ENCODE measurements around the gene RETREG3. TPM values are rescaled to one million over a fixed set of nuclear protein-coding genes. Genes with fewer than 3 reads are reported as not detected.

RETREG3 gene
- polyA plus RNA-seq, 2 of the 4 experiments (the other 2 are of a cell fraction): 24.2 to 28.3 TPM

- H3K4me3 ChIP-seq: no peak overlapping the region
- ChIA-PET POLR2A (interaction anchor here (2.8 kb wide), 1 partner anchor 10 kb away, joined by 12 read pairs; the partner anchor contains the start of genes RETREG3 and TUBG1), CTCF (interaction anchor here (0.6 to 1.9 kb wide), 9 partner anchors 9 to 1846 kb away, joined by 3 to 7 read pairs (median 4); partner anchors contain the start of gene PLEKHH3)
- DNase-seq (ENCODE audit: low read depth in 1 of 2, low spot score in 1 of 2) (no peak), ATAC-seq (no peak), FAIRE-seq (no peak)
- H3K4me1 ChIP-seq: no peaks in the 10 kb centered on the region
- no peak overlapping the region for H3K27ac ChIP-seq
- no peak overlapping the region for H3K4me2 ChIP-seq
- H3K9me3 ChIP-seq: no peaks in the 10 kb centered on the region
- TF ChIP-seq ELK1 (IDR thresholded peaks at IDR 0.05; ENCODE audit: low read depth, low read length): no peak
- TF ChIP-seq TP53 (CRISPR knock-in tag; IDR thresholded peaks at IDR 0.05): no peak
- no peak for TF ChIP-seq ATOH8 (CRISPR knock-in tag; IDR thresholded peaks at IDR 0.05; ENCODE audit: low read depth)
- TF ChIP-seq HEYL (CRISPR knock-in tag; IDR thresholded peaks at IDR 0.05): no peak
- no peak for TF ChIP-seq HOXB5 (CRISPR knock-in tag; IDR thresholded peaks at IDR 0.05)
- no peak for TF ChIP-seq EP300 (IDR thresholded peaks at IDR 0.05)
- TF ChIP-seq CEBPB (IDR thresholded peaks at IDR 0.05): no peak
- TF ChIP-seq GATA3 (IDR thresholded peaks at IDR 0.05; ENCODE audit: borderline replicate concordance): no peak
- TF ChIP-seq BHLHE40 (IDR thresholded peaks at IDR 0.05; ENCODE audit: low read depth, low read length): no peak
- no peak for TF ChIP-seq PBX3 (IDR thresholded peaks at IDR 0.05)
- TF ChIP-seq ZFP36 (IDR thresholded peaks at IDR 0.05; ENCODE audit: borderline replicate concordance, partially characterized antibody): no peak
- no peak for TF ChIP-seq NPAS2 (CRISPR knock-in tag; IDR thresholded peaks at IDR 0.05; ENCODE audit: borderline replicate concordance)
- TF ChIP-seq NR3C1 (IDR thresholded peaks at IDR 0.05): no peak
- TF ChIP-seq FOSB (CRISPR knock-in tag; IDR thresholded peaks at IDR 0.05): no peak
- 87% methylated on average over 2 of the region's 2 CpGs for WGBS (ENCODE audit: missing lambda C conversion rate)
These were observed 10.3 kb downstream of the RETREG3 start for GRCh38 chr17:42598905-42599304.

GRCh38 chr17:42596386-42596785 is 12.8 kb downstream of the RETREG3 start:
- no peak overlapping the region for H3K27ac ChIP-seq
- no peak overlapping the region for H3K4me2 ChIP-seq
- FAIRE-seq: no peak
- no peak for TF ChIP-seq HOXB13 (CRISPR knock-in tag; IDR thresholded peaks at IDR 0.05; ENCODE audit: low read depth)
- TF ChIP-seq ESRRA (IDR thresholded peaks at IDR 0.05; ENCODE audit: borderline replicate concordance, low read length): no peak
- no peak for TF ChIP-seq EHF (CRISPR knock-in tag; IDR thresholded peaks at IDR 0.05)
- no peak for TF ChIP-seq HOXB5 (CRISPR knock-in tag; IDR thresholded peaks at IDR 0.05)
- TF ChIP-seq PHF8 (IDR thresholded peaks at IDR 0.05; ENCODE audit: borderline replicate concordance, low read depth): no peak
- no peak for TF ChIP-seq CEBPB (IDR thresholded peaks at IDR 0.05)
- no peak for TF ChIP-seq ZFP36 (IDR thresholded peaks at IDR 0.05; ENCODE audit: borderline replicate concordance, partially characterized antibody)
- no peak for ATAC-seq
- ChIA-PET POLR2A (interaction anchor here (0.7 kb wide), 1 partner anchor 28 kb away, joined by 10 read pairs; no protein-coding TSS in a partner anchor), CTCF (interaction anchor here (0.6 to 1.9 kb wide), 6 partner anchors 9 to 83 kb away, joined by 3 to 15 read pairs (median 4); partner anchors contain the start of gene PSMC3IP)
- H3K4me1 ChIP-seq: no peaks in the 10 kb centered on the region
- H3K9me3 ChIP-seq: no peaks in the 10 kb centered on the region
- H3K4me3 ChIP-seq: no peak overlapping the region
- 92% methylated on average over 3 of the region's 3 CpGs for WGBS (ENCODE audit: missing lambda C conversion rate)
- no peak for DNase-seq (ENCODE audit: low read depth in 1 of 2, low spot score in 1 of 2)

GRCh38 chr17:42591411-42591810 is 17.8 kb downstream of the RETREG3 start:
- no peak for FAIRE-seq
- ChIA-PET POLR2A (no interaction called here), CTCF (interaction anchor here (1.1 to 10.8 kb wide), 7 partner anchors 8 to 172 kb away, joined by 3 to 120 read pairs (median 5); partner anchors contain the start of gene PSMC3IP)
- WGBS (ENCODE audit: missing lambda C conversion rate): 94% methylated on average over 9 of the region's 9 CpGs
- no peak for ATAC-seq
- no peaks in the 10 kb centered on the region for H3K9me3 ChIP-seq
- H3K4me1 ChIP-seq: no peaks in the 10 kb centered on the region
- DNase-seq (ENCODE audit: low read depth in 1 of 2, low spot score in 1 of 2): no peak
- H3K4me3 ChIP-seq: no peak overlapping the region
- no peak overlapping the region for H3K27ac ChIP-seq
- no peak overlapping the region for H3K4me2 ChIP-seq
- TF ChIP-seq BCL3 (IDR thresholded peaks at IDR 0.05): no peak
- no peak for TF ChIP-seq REST (IDR thresholded peaks at IDR 0.05)
- no peak for TF ChIP-seq USF2 (IDR thresholded peaks at IDR 0.05)
- TF ChIP-seq NPAS2 (CRISPR knock-in tag; IDR thresholded peaks at IDR 0.05; ENCODE audit: borderline replicate concordance): no peak
- no peak for TF ChIP-seq RAD21 (conservative IDR thresholded peaks at IDR 0.05 in 1 of 2, IDR thresholded peaks at IDR 0.05 in 1 of 2)
- TF ChIP-seq CEBPB (IDR thresholded peaks at IDR 0.05): no peak
- TF ChIP-seq MAX (IDR thresholded peaks at IDR 0.05): no peak
- no peak for TF ChIP-seq HOXA7 (CRISPR knock-in tag; IDR thresholded peaks at IDR 0.05)
- no peak for TF ChIP-seq MAFK (IDR thresholded peaks at IDR 0.05; ENCODE audit: partially characterized antibody)
